ENCODE data around the gene SCARF2. TPM values are rescaled to one million over a fixed set of nuclear protein-coding genes. Genes with fewer than 3 reads are reported as not detected.
"Not testable (repeated sequence)": the region's sequence is repeated elsewhere in the genome, so short reads cannot be mapped to it uniquely, and the experiment has no call there.

SCARF2 gene
- total RNA-seq, 1 experiment from 2014 or later = 2.7 TPM

- Histone ChIP-seq H3K4me2 (ENCODE audit: low read length) (no peak overlapping the region), H3K4me1 (ENCODE audit: insufficient read depth, low read length) (no peaks in the 10 kb centered on the region), H3K27ac (ENCODE audit: low read length) (no peak overlapping the region), H3K79me2 (ENCODE audit: low read length) (no peaks in the 10 kb centered on the region), H3K9me2 (replicated peaks; ENCODE audit: low read length) (no peaks in the 10 kb centered on the region), H3F3A (ENCODE audit: low read length, unreplicated experiment) (no peaks in the 10 kb centered on the region), H3K9me3 (ENCODE audit: low read length) (no peaks in the 10 kb centered on the region), H3K36me3 (ENCODE audit: low read depth, low read length) (no peaks in the 10 kb centered on the region), H4K20me1 (ENCODE audit: low read length) (no peaks in the 10 kb centered on the region), H3K27me3 (ENCODE audit: low read length) (no peaks in the 10 kb centered on the region), H3K4me3 (ENCODE audit: low read length) (no peak overlapping the region), H3K9ac (ENCODE audit: low read length) (no peak overlapping the region), H2AFZ (ENCODE audit: low read length) (no peak overlapping the region)
- TF ChIP-seq CTCF (conservative IDR thresholded peaks at IDR 0.05; ENCODE audit: low read depth, low read length) (no peak), EZH2phosphoT487 (IDR thresholded peaks at IDR 0.05; ENCODE audit: borderline replicate concordance, low read length) (no peak), EZH2 (IDR thresholded peaks at IDR 0.05; ENCODE audit: low read length, unreplicated experiment) (no peak)
- no TSS peak for BruUV-seq (replicated peaks)
- no peak for DNase-seq
- ChIA-PET POLR2A (ENCODE audit: unreplicated experiment) (no interaction called here), CTCF (no interaction called here)
- ATAC-seq = no peak
- intact Hi-C loops (cut with micrococcal nuclease) = no loop called here
Observed at GRCh38 chr22:20484948-20485683, 47.5 kb upstream of the SCARF2 start.

- POLR2A ChIA-PET (ENCODE audit: unreplicated experiment) = no interaction called here
- Histone ChIP-seq H3K27ac (ENCODE audit: low read length) (no peak overlapping the region), H4K20me1 (ENCODE audit: low read length) (no peaks in the 10 kb centered on the region), H3F3A (ENCODE audit: low read length, unreplicated experiment) (no peaks in the 10 kb centered on the region), H3K4me1 (ENCODE audit: insufficient read depth, low read length) (no peaks in the 10 kb centered on the region), H3K4me2 (ENCODE audit: low read length) (no peak overlapping the region), H3K9me3 (ENCODE audit: low read length) (no peaks in the 10 kb centered on the region), H3K36me3 (ENCODE audit: low read depth, low read length) (no peaks in the 10 kb centered on the region), H3K4me3 (ENCODE audit: low read length) (no peak overlapping the region), H3K27me3 (ENCODE audit: low read length) (no peaks in the 10 kb centered on the region), H3K9me2 (replicated peaks; ENCODE audit: low read length) (no peaks in the 10 kb centered on the region), H2AFZ (ENCODE audit: low read length) (no peak overlapping the region), H3K9ac (ENCODE audit: low read length) (no peak overlapping the region), H3K79me2 (ENCODE audit: low read length) (no peaks in the 10 kb centered on the region)
- TF ChIP-seq EZH2 (IDR thresholded peaks at IDR 0.05; ENCODE audit: low read length, unreplicated experiment) (no peak), CTCF (conservative IDR thresholded peaks at IDR 0.05; ENCODE audit: low read depth, low read length) (no peak), EZH2phosphoT487 (IDR thresholded peaks at IDR 0.05; ENCODE audit: borderline replicate concordance, low read length) (no peak)
- intact Hi-C loops (cut with micrococcal nuclease) = no loop called here
- no TSS peak for BruUV-seq (replicated peaks)
- no peak for ATAC-seq
- no peak for DNase-seq
- CTCF ChIA-PET = no interaction called here
Observed at GRCh38 chr22:20483771-20484170, 46.1 kb upstream of the SCARF2 start.

- H3F3A ChIP-seq (ENCODE audit: low read length, unreplicated experiment); POLR2A ChIA-PET (ENCODE audit: unreplicated experiment); DNase-seq; H3K79me2 ChIP-seq (ENCODE audit: low read length); H3K9me3 ChIP-seq (ENCODE audit: low read length); H3K27me3 ChIP-seq (ENCODE audit: low read length); H3K4me1 ChIP-seq (ENCODE audit: insufficient read depth, low read length); H2AFZ ChIP-seq (ENCODE audit: low read length); H4K20me1 ChIP-seq (ENCODE audit: low read length); H3K4me3 ChIP-seq (ENCODE audit: low read length); ATAC-seq; H3K4me2 ChIP-seq (ENCODE audit: low read length); BruUV-seq (replicated peaks); H3K27ac ChIP-seq (ENCODE audit: low read length); H3K9ac ChIP-seq (ENCODE audit: low read length); H3K9me2 ChIP-seq (replicated peaks; ENCODE audit: low read length); CTCF ChIA-PET; H3K36me3 ChIP-seq (ENCODE audit: low read depth, low read length); intact Hi-C loops (cut with micrococcal nuclease): not testable (repeated sequence)
Observed at GRCh38 chr22:20483143-20483506, 45.5 kb upstream of the SCARF2 start.

Data from PC-3 (cell line).